Stimulated activated CD8-positive, alpha-beta memory T cell treated with anti-CD3 and anti-CD28 coated beads, Interleukin-4, amount 100 ng/mL, for 24 hours (primary cell): Measurements from ENCODE around the gene EAF2.
"Not testable (repeated sequence)": the region's sequence is repeated elsewhere in the genome, so short reads cannot be mapped to it uniquely, and the experiment has no call there.

Experiments
- DNase-seq: peaks from one replicate; pipeline ENCODE4 v3.0.0-alpha.2; 2020; ENCODE audit warnings: low read depth

Gene EAF2

GRCh38 chr3:121863247-121863646, 28.2 kb downstream of the EAF2 start:
- not testable (repeated sequence) for DNase-seq

- no peak for DNase-seq
These were observed 28.8 kb downstream of the EAF2 start for GRCh38 chr3:121863801-121864200.

GRCh38 chr3:121869736-121870135, 34.7 kb downstream of the EAF2 start:
- DNase-seq: no peak

DNA sequence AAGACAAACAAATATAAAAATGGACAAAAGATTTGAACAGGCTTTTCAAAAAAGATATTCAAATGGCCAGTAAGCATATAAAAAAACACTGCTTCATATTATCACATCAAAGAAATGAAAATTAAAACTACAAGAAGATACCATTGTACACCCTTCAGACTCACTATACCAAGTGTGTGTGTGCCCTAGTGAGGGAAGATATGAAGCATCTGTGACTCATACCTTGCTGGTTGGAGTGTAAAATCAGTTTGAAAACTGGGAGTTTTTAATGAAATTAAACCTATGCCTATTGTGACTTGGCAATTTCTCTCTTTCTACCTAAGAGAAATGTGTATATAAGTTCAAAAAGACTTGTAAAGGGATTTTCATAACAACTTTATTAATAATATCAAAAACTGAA, 35.7 kb downstream of the EAF2 start:
- DNase-seq: no peak

DNA sequence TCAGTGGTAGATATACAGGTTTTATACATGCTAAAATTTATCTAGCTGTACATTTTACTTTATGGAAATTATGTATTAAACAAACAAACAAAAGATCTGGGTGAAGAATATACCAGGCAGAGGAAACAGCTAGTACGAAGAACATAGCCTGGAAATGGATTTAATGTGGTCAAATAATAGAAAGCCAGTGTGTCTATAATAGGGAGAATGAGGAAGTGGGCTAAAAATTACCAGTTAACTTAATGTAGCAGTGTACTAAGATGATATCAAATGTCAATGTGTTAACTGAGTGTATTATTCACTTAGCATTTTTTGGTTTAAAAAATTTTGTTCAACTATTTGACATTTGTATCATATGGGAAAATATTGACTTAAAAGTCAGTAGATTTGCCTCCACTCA, 36.4 kb downstream of the EAF2 start:
- DNase-seq: no peak

- no peak for DNase-seq
These were observed 43.4 kb downstream of the EAF2 start for GRCh38 chr3:121878411-121878810.

GRCh38 chr3:121883507-121883906, 48.5 kb downstream of the EAF2 start:
- DNase-seq: no peak

GRCh38 chr3:121885386-121885785, 50.4 kb downstream of the EAF2 start:
- DNase-seq: no peak

DNA sequence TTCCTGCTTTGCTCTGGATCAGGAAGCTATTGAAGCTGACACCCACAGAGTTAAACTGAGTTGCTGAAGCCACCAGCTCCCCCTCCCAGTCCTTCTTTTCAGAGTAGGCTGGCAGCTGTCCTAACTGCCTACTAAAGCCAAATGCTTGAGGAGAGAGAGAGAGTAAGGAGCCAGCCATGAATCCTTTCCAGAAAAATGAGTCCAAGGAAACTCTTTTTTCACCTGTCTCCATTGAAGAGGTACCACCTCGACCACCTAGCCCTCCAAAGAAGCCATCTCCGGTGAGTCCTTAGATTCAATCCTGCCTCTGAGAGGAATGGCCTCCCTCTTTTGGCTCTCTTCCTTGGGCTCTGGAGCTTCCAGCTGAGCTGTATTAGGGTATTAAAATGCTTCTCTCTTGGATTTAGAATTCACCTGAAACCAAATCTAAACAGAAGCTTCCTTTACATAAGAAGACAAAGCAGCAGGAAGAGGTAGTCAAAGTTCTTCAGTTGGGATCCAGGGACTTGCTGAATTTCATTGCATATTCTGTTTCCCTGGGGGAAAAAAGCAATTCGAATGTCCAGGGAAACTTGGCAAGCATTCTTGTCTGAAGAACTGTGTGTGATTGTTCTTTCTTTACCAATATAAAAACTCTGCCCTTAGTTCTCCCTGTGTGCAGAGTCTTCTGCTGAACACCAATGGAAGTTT, 59.4 kb downstream of the EAF2 start, which contains the start of gene SLC15A2:
Gene SLC15A2, plus strand, starts transcription at position 101 of the 690 bp plus-strand sequence. Its CDS starts 76 bp downstream, at position 177.
- DNase-seq: no peak

- no peak for DNase-seq
These were observed 60.1 kb downstream of the EAF2 start for GRCh38 chr3:121895121-121895520.

DNA sequence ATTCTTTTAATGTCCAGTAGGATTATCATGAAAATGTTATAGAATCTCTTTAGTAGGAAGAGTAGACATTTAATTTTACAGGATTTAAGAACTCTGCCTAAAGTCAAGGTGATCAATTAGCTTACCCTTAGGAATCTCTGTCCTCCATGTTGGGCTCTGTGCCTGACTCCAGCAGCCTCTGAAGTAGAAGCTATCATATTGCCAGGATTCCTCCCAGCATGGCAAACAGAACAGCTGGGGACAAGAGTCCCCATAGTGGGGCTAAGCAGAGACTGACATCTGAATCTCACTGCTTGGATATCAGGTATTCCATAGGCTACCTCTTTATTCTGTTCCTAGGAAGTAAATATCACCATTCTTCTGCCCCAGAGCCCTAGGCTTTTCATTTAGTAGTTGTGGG, 60.7 kb downstream of the EAF2 start:
- no peak for DNase-seq

GRCh38 chr3:121896823-121897222, 61.8 kb downstream of the EAF2 start:
- no peak for DNase-seq

GRCh38 chr3:121897296-121897695, 62.3 kb downstream of the EAF2 start:
- DNase-seq: no peak

DNA sequence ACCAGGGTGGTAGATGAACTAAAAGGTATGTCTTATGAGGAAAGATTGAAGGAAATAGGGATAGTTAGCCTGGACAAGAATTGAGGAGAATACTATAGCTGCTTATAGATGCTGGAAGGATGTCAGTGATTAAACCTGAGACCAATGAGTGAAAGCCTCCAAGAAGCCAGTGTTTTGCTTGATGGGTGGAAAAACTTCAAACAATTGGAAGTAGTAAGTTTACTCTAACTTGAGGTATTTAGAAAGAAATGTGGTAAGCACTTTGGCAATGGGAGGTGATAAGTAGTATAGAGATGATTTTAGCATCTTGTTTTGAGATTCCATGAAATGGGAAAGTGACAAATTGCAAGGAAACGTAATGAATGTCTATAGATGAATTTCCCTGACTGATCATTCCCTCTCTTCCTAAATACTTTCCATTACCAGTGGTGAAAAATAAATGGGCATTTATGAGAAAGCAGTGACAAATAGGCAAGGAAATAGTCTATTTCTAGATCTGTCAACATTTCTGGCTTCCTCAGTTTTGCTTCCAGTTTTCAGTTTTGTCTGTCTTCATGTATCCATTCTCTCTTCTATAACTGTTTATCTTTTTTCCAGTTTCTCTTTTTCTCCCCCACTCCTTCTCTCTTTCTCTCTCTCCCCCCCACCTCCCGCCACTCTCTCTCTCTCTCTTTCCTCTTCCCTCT, 78.4 kb downstream of the EAF2 start:
- DNase-seq: no peak

- DNase-seq: no peak
These were observed 79.3 kb downstream of the EAF2 start for GRCh38 chr3:121914081-121914998.

DNA sequence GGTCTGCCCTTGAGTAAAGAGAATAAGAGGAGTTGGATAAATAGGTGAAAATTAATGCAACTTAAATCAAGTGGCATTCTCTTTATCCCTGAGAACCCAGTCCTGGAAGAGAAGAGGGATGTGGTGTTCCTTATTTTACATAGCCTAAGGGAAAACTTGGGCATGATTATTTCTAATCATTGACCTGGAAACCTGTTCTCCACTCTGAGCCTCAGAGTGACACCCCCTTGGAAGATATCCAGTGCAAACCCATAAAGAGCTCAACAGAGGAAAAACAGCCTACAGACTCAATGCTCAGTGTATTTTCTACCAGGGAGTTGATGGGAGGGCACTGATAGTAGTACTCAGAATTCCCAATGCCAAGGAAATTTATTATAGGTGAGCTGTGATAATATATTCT, 81.2 kb downstream of the EAF2 start:
- no peak for DNase-seq

- no peak for DNase-seq
These were observed 83.9 kb downstream of the EAF2 start for GRCh38 chr3:121918779-121919483.

- DNase-seq: no peak
These were observed 89.7 kb downstream of the EAF2 start for GRCh38 chr3:121924734-121925133.

DNA sequence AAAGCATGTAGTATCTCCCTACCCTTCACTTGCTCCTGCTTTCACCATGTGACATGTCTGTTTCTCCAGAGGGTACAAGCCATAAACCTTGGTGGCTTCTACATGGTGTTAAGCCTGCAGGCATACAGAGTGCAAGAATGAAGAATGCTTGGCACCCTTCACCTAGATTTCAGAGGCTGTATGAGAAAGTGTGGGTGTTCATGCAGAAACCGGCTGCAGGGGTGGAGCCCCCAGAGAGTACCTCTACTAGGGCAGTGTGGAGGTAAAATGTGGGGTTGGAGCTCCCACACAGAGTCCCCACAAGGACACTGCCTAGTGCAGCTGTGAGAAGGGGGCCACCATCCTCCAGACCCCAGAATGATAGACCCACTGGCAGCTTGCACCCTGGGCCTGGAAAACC, 91.4 kb downstream of the EAF2 start:
- no peak for DNase-seq
